Measurements from ENCODE around the gene CCR8. TPM values are rescaled to one million over a fixed set of nuclear protein-coding genes. Genes with fewer than 3 reads are reported as not detected.
"Not testable (repeated sequence)": the region's sequence is repeated elsewhere in the genome, so short reads cannot be mapped to it uniquely, and the experiment has no call there.

Gene CCR8
- total RNA-seq, 1 donor from 2014 or later = not detected

- intact Hi-C loops (cut with DNase I) = no loop called here
- no peak for DNase-seq (ENCODE audit: low spot score)
- ATAC-seq = no peak
Observed at GRCh38 chr3:39343076-39343717, 13.7 kb downstream of the CCR8 start.

- intact Hi-C loops (cut with DNase I) = no loop called here
- ATAC-seq (no peak), DNase-seq (ENCODE audit: low spot score) (no peak)
Observed at GRCh38 chr3:39343760-39344159, 14.3 kb downstream of the CCR8 start.

- DNase-seq (ENCODE audit: low spot score) = no peak
- ATAC-seq = no peak
- intact Hi-C loops (cut with DNase I) = no loop called here
Observed at GRCh38 chr3:39344746-39345344, 15.3 kb downstream of the CCR8 start.

- intact Hi-C loops (cut with DNase I) = no loop called here
Observed at GRCh38 chr3:39346785-39347585, 17.5 kb downstream of the CCR8 start.

GRCh38 chr3:39347586-39347876, 18.0 kb downstream of the CCR8 start:
- DNase-seq (ENCODE audit: low spot score) (no peak), ATAC-seq (no peak)
- intact Hi-C loops (cut with DNase I) = no loop called here

More at GRCh38 chr3:39346785-39347585, 17.5 kb downstream of the CCR8 start:
- DNase-seq (ENCODE audit: low spot score) (no peak), ATAC-seq (no peak)

- intact Hi-C loops (cut with DNase I) = no loop called here
- ATAC-seq (no peak), DNase-seq (ENCODE audit: low spot score) (no peak)
Observed at GRCh38 chr3:39349080-39349479, 19.6 kb downstream of the CCR8 start.

GRCh38 chr3:39350714-39351113, 21.2 kb downstream of the CCR8 start:
- ATAC-seq (no peak), DNase-seq (ENCODE audit: low spot score) (no peak)
- intact Hi-C loops (cut with DNase I) = no loop called here

- DNase-seq (ENCODE audit: low spot score); intact Hi-C loops (cut with DNase I); ATAC-seq: not testable (repeated sequence)
Observed at GRCh38 chr3:39351134-39351533, 21.6 kb downstream of the CCR8 start.

GRCh38 chr3:39353168-39353927, 23.8 kb downstream of the CCR8 start:
- ATAC-seq; intact Hi-C loops (cut with DNase I); DNase-seq (ENCODE audit: low spot score): not testable (repeated sequence)

GRCh38 chr3:39358333-39358732, 28.8 kb downstream of the CCR8 start:
- intact Hi-C loops (cut with DNase I) = no loop called here
- DNase-seq (ENCODE audit: low spot score) (no peak), ATAC-seq (no peak)

GRCh38 chr3:39361252-39361927, 31.9 kb downstream of the CCR8 start:
- DNase-seq (ENCODE audit: low spot score) (no peak), ATAC-seq (no peak)
- intact Hi-C loops (cut with DNase I) = no loop called here

GRCh38 chr3:39362192-39362591, 32.7 kb downstream of the CCR8 start:
- ATAC-seq = no peak
- no peak for DNase-seq (ENCODE audit: low spot score)
- intact Hi-C loops (cut with DNase I) = no loop called here

- DNase-seq (ENCODE audit: low spot score) (no peak), ATAC-seq (no peak)
- intact Hi-C loops (cut with DNase I) = no loop called here
Observed at GRCh38 chr3:39362812-39363211, 33.3 kb downstream of the CCR8 start.

GRCh38 chr3:39370450-39370849, 40.9 kb downstream of the CCR8 start:
- intact Hi-C loops (cut with DNase I); DNase-seq (ENCODE audit: low spot score); ATAC-seq: not testable (repeated sequence)

GRCh38 chr3:39372833-39373232, 43.3 kb downstream of the CCR8 start:
- ATAC-seq (no peak), DNase-seq (ENCODE audit: low spot score) (no peak)
- intact Hi-C loops (cut with DNase I) = no loop called here

- ATAC-seq = no peak
- intact Hi-C loops (cut with DNase I) = no loop called here
- DNase-seq (ENCODE audit: low spot score) = no peak
Observed at GRCh38 chr3:39376959-39377634, 47.6 kb downstream of the CCR8 start.

- ATAC-seq = no peak
- intact Hi-C loops (cut with DNase I) = no loop called here
- DNase-seq (ENCODE audit: low spot score) = no peak
Observed at GRCh38 chr3:39378088-39378487, 48.6 kb downstream of the CCR8 start.

- ATAC-seq (no peak), DNase-seq (ENCODE audit: low spot score) (no peak)
- intact Hi-C loops (cut with DNase I) = no loop called here
Observed at GRCh38 chr3:39378957-39379777, 49.7 kb downstream of the CCR8 start.
